ENCODE results near the gene NOP53.
"Not testable (repeated sequence)": the region's sequence is repeated elsewhere in the genome, so short reads cannot be mapped to it uniquely, and the experiment has no call there.

The NOP53 gene

DNA sequence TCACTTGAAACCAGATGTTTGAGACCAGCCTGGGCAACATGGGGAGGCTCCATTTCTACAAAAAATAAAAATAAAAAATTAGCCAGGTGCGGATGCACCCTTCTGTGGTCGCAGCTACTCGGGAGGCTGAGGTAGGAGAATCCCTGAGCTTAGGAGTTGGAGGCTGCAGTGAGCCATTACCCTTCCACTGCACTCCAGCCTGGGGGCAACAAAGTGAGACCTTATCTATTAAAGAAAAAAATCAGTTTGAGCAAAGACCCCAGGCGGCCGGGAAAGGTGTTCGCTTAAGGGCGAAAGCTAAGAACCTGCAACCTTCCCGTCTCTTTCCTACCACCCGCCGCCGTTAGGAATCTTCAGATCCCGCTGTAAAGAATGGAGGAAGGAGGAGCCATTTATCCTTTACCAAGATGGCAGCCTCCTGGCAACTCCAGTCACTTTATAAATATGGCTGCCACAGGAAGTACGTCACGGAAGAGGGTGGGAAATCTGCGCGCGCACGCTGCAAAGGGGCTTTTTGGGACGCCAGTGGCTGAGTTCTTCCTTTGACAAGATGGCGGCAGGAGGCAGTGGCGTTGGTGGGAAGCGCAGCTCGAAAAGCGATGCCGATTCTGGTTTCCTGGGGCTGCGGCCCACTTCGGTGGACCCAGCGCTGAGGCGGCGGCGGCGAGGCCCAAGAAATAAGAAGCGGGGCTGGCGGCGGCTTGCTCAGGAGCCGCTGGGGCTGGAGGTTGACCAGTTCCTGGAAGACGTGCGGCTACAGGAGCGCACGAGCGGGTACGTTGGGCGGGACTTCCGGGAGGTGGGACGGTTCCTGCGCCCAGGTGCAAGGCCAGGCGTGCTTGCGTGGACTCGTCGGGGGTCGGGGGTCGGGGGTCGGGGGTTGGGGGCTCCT is at the start of gene NOP53:
NOP53 (plus strand) TSS at position 537 of the 892 bp plus-strand sequence; CDS start at position 551, 14 bp downstream.
- DNase-seq (ENCODE audit: low read depth) = peak; percentile 97

- no peak for DNase-seq (ENCODE audit: low read depth)
Measured at GRCh38 chr19:47696635-47697034, 48.7 kb upstream of the NOP53 start.

DNA sequence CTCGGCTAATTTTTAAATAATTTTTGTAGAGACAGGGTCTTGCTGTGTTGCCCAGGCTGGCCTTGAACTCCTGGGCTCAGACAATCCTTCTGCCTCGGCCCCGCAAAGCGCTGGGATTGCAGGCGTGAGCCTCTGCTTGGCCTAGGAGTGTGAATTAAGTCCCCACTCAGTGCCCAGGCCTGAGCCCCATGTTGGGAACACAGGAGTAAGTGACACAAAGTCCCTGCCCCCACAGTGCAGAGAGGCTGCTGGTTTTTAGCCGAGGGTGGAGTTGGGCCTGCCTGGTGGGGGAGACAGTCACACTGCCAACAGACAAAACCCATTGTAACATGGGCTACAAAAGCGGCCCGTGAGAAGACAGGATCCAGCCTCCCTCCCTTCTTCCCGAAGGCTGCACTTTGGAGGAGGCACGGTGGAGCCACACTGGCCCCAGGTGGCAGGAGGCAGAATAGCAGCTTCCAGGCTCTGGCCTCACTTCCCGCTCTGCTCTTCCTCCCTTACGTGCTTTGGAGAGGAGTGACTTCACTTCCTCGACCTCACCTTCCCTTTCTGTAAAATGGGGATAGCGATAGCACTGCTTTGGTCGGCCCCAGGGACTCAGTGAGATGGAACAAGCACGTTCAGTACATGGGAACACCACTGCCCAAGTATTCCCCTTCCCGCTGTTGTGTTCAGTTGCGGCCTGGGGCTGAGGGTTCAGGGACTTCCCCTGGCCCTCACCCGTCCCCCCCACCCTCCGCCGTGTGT is 47.3 kb upstream of the NOP53 start:
- peak; percentile 16 for DNase-seq (ENCODE audit: low read depth)

DNA sequence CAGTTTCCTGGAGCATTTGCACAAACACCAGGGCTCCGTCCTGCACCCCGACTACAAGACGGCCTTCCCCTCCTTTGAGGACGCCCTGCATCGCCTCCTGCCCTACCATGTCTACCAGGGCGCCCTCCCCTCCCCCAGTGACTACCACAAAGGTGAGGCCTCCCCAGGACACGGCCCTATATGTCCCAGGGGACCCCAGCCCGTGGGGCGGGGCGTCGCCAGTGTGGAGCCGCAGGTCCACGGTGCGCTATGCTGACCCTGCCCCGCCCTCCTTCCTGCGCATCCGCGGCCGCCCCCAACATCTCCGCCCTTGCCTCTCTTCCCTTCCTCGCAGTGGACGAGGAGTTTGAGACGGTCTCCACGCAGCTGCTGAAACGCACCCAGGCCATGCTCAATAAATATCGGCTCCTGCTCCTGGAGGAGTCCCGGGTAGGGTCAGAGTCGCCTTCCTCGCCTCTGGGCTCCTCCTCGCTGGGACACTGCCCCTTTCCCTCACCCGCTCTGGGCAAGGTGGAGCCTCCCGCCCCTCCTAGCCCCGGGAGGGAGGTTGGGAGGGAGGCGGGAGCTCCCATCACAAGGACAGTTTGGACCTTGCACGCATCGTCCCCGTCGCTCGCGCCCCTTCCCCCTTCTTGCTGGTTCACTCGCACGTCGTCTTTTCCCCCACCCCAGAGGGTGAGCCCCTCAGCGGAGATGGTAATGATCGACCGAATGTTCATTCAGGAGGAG is 46.6 kb upstream of the NOP53 start:
- no peak for DNase-seq (ENCODE audit: low read depth)

GRCh38 chr19:47699360-47699917 is 45.9 kb upstream of the NOP53 start:
- DNase-seq (ENCODE audit: low read depth) = peak; percentile 13

DNA sequence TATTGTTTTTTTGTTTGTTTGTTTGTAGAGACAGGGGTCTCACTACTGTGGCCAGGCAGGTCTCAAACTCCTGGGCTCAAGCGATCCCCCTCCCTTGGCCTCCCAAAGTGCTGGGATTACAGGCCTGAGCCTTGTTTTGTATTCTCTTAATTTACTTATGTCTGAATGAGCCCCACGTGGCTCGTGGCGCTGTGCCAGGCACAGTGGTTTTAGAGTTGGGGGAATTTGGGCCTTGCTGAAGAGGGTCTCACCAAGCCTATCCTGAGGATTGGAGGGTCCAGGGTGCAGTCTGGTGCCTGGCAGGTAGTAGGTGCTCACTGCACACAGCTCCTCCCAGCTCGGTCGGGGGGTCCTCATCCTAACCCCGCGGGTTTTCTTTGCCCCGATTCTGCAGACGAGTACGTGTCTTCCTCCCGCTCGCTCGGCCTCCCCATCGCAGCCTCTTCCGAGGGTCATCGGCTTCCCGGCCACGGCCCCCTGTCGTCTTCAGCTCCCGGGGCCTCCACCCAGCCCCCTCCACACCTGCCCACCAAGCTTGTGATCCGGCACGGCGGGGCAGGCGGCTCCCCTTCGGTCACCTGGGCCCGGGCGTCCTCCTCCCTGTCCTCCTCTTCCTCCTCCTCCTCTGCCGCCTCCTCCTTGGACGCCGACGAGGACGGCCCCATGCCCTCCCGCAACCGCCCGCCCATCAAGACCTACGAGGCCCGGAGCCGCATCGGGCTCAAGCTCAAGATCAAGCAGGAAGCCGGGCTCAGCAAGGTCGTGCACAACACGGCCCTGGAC is 44.2 kb upstream of the NOP53 start:
- DNase-seq (ENCODE audit: low read depth) = no peak

- no peak for DNase-seq (ENCODE audit: low read depth)
Measured at GRCh38 chr19:47701717-47702552, 43.4 kb upstream of the NOP53 start.

DNA sequence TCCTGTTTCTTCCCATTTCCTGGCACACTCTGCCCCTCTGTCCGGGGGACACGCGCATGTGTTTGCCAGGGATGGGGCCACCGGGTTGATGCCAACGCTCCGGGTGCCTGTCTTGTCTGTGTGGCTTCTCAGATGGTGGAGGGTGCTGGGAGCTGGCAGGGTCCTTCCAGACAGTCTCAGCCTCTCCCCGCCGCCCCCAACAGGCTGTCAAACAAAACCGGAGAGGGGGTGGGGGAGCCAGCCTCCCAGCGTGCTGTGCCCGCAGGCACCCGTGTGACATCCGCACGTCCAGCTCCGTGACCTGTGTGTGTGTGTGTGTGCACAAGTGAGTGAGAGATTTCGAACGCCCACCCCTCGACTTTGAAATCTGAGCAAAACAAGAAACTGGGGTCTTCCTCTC is 42.7 kb upstream of the NOP53 start:
- no peak for DNase-seq (ENCODE audit: low read depth)

DNA sequence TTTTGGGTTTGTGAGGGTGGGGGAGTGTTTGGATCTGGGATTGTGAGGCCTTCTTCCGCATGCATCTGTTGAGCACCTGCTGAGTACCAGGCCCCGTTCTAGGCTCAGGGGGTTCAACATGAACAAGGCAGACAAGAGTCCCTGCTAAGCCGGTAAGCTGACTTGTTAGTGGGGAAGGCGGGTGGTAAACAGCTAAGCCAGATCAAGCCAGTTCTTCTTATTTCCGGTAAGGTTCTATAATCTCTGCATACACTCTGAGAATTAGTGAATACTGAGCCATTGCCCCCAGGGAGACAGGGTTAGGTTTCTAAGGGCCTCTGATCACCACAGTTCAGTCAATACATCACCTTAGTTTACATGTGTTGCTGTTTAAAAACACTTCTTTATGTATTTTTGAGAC is 42.0 kb upstream of the NOP53 start:
- DNase-seq (ENCODE audit: low read depth) = no peak

- no peak for DNase-seq (ENCODE audit: low read depth)
Measured at GRCh38 chr19:47704024-47704423, 41.3 kb upstream of the NOP53 start.

GRCh38 chr19:47704656-47705055 is 40.7 kb upstream of the NOP53 start:
- DNase-seq (ENCODE audit: low read depth) = no peak

DNA sequence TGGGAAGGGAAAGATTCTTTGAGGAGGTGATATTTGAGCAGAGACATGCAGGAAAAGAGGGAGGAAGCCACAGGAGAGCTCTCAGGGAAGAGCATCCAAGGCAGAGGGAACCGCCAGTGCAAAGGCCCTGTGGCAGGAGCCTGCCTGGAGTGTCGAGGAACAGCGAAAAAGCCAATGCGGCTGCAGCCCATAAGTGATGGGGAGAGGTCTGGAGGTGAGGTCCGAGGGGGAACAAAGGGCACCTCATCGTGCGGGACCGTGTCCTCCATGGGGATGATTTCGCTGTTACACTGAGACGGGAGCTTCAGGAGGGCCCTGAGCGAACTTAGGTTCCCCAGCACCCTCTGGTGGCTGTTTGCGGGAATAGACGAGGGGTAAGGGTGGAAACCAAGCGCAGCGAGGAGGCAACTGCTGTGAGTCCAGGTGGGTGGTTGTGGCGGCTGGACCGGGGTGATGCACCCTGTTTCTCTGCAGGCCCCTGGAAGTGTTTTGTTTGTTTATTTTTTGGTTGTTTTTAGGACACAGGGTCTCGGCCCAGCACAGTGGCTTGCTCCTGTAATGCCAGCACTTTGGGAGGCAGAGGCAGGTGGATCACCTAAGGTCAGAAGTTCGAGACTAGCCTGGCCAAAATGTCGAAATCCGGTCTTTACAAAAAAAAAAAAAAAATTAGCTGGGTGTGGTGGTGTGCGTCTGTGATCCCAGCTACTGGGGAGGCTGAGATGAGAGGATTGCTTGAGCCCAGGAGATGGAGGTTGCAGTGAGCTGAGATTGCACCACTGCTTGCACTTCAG is 38.0 kb upstream of the NOP53 start:
- DNase-seq (ENCODE audit: low read depth) = peak; percentile 50

GRCh38 chr19:47711652-47712242 is 33.6 kb upstream of the NOP53 start:
- DNase-seq (ENCODE audit: low read depth) = no peak

DNA sequence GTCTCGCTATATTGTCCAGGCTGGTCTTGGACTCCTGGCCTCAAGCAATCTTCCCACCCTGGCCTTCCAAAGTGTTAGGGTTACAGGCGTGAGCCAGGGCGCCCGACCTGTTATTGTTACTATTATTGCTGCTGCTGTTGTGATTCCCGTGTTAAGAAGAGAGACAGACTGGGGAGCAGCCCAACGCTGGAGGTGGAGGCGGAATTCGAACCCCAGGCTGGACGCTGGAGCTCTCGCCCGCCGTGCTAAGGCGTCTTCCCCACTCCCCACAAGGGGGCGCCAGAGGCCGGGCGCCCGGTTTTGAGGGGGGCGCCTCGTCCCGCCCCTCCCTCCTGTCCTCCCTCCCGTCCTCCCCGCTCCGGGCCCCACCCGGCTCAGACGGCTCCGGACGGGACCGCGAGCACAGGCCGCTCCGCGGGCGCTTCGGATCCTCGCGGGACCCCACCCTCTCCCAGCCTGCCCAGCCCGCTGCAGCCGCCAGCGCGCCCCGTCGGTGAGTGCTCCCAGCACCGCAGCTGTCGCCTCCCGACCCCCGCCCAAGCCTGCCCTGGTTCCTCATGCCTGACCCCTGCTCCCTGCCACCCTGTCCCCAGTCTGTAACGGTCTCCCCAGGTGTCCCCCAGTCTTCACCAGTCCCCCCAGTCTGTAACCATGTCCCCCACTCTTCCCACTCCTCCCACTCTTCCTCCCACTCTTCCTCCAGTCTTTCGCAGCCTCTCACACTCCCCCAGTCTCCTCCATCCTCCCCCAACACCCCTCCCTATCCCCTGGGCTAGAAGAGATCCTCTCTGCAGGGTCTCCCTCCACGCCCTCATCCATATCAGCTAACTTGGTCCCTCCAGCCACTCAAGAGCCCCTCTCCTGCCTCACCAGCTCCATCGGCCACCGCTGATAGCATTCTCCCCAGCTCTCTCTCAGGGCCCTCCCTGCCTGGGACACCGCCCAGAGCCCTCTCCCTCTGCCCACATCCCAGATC is 32.0 kb upstream of the NOP53 start, which contains the start of gene EHD2:
EHD2 (plus strand) TSS at position 377 of the 976 bp plus-strand sequence. CDS start 3,191 bp downstream, outside the sequence.
- peak; percentile 19 for DNase-seq (ENCODE audit: low read depth)

- DNase-seq (ENCODE audit: low read depth) = no peak
Measured at GRCh38 chr19:47714339-47714738, 31.0 kb upstream of the NOP53 start.

- DNase-seq (ENCODE audit: low read depth) = not testable (repeated sequence)
Measured at GRCh38 chr19:47714855-47715254, 30.5 kb upstream of the NOP53 start.

DNA sequence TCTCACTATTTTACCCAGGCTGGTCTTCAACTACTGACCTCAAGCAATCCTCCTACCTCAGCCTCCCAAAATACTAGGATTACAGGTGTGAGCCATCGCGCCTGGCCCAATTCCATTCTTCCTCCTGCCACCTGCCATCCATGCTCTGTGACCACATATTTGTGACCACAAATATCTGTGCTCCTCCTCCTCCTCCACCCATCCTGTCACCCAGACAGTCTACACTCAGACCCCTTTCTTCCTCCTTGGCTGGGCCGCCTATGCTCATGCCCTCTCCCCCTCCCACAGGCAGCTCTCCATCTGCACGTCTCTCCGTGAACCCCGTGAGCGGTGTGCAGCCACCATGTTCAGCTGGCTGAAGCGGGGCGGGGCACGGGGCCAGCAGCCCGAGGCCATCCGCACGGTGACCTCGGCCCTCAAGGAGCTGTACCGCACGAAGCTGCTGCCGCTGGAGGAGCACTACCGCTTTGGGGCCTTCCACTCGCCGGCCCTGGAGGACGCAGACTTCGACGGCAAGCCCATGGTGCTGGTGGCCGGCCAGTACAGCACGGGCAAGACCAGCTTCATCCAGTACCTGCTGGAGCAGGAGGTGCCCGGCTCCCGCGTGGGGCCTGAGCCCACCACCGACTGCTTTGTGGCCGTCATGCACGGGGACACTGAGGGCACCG is 28.9 kb upstream of the NOP53 start:
- DNase-seq (ENCODE audit: low read depth) = no peak

All from stimulated activated CD8-positive, alpha-beta memory T cell treated with anti-CD3 and anti-CD28 coated beads, Interleukin-12 subunit alpha, Interleukin-12 subunit beta, amount 100 ng/mL, for 1 hour (primary cell).